ENCODE data around the gene ARHGEF12.
A peak's percentile ranks its signal among the peaks of the same experiment; 100 is the strongest.
"Not testable (repeated sequence)": the region's sequence is repeated elsewhere in the genome, so short reads cannot be mapped to it uniquely, and the experiment has no call there.

The ARHGEF12 gene

DNA sequence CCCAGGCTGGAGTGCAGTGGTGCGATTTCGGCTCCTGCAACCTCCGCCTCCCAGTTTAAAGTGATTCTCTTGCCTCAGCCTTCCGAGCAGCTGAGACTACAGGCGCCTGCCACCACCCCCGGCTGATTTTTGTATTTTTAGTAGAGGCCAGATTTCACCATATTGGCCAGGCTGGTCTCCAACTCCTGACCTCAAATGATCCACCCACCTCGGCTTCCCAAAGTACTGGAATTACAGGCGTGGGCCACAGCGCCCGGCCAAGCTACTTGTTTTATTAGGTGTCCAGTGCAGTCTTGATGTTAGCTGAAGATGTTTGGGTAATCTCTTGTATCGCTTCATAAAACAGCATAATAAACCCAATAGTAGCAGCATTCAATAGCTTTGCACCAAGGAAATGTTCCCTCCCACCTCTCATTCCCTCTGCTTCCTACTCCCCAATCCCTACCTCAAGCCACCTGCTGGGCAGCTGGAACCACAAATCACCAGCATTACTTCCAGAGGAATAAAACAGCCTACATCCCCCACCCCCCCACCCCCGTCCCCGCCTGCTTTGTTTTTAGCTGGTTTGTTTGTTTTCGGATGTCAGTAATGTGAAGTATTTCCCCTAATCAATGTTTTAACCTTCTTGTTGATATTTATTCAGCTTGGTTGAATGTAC is 164.3 kb downstream of the ARHGEF12 start:
- DNase-seq (ENCODE audit: low spot score): no peak

DNA sequence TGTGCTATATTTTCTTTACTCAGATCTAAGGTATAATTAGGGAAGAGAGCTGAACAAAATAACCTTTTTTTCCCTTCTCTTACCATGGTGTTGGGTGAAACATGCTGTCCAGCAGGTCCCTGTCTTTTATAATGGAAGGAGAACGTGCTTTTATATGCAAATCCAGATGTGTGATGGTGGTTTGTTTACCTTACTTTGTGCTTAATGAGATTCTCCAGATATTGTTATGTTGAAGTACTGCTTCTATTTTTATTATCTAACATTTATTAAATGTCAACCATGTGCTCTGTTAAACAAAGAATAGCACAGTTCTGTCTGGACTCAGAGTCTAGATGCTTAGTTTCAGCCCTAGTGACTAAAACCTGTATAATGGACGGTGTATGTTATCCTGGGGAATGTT is 165.2 kb downstream of the ARHGEF12 start:
- DNase-seq (ENCODE audit: low spot score): no peak

DNA sequence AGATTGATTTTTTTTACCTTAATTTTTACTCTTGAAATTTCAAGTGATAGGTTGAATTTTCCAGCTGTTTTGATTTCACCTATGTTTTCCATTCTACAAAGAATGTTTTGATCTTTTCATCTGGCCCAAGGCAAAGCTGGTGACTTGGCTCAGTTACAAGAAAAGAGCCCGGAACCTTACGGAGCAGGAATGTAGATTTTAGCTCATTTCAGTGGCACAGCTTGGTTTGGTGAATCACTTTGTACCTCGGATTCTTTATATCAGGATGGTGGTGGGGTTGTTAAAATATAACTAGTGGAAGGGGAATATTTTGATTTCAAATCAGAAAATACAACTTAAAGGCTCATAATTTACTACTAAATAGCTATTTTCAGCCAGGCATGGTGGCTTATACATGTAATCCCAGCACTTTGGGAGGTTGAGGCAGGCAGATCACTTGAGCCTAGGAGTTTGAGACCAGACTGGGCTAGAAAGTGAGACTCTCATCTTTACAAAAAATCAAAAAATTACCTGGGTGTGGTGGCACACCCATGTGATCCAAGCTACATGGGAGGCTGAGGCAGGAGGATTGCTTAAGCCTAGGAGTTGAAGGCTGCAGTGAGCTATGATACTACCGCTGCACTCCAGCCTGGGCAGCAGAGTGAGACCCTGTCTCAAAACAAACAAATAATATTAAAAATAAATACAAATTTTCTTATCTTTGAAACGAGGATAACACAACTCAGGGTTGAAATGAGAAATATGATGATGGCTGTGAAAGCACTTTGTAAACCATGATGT is 166.0 kb downstream of the ARHGEF12 start:
- no peak for DNase-seq (ENCODE audit: low spot score)

DNA sequence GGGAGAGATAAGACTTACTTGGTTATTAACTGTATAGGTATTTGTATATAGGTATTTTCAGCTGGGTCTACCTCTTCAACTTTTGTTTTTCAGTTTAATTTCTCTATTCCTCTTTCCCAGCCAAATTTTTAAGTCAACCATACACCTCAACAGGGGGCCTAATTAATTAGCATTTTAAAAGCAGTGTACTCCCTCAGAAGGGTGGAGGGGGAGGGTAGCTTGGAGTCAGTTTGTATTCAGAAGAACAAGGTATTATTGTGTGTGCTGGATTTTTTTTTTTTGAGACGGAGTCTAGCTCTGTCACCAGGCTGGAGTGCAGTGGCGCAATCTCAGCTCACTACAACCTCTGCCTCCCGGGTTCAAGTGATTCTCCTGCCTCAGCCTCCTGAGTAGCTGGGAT is 167.3 kb downstream of the ARHGEF12 start:
- DNase-seq (ENCODE audit: low spot score): not testable (repeated sequence)

DNA sequence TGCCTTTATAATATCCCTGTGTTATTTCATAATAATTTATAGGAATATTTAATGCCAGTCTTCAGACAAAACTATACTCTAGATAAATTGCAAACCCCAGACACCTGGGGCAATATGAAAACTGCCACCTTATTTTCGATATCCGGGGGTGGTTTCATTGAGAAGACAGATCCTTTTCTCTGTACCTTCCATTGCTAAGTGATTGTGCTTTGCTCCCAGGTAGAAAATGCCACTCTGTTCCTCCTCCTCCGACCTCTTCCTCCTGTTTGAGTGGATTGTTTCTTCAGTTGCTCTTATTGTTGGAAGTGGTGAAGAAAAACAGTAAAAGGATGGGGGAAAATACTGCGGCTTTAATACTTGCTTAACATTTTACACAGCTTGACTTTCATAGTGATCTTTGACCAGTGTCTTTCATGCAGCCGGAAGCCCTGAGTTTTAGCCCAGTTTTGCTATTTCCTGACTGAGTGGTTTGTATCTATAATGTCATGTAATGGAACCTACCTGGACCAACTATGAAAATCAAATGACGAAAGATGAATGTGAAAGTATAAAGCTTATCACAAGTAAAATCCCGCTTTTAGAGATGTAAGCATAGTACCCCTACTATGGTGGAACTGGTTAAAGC is 169.7 kb downstream of the ARHGEF12 start:
- DNase-seq (ENCODE audit: low spot score): no peak

DNA sequence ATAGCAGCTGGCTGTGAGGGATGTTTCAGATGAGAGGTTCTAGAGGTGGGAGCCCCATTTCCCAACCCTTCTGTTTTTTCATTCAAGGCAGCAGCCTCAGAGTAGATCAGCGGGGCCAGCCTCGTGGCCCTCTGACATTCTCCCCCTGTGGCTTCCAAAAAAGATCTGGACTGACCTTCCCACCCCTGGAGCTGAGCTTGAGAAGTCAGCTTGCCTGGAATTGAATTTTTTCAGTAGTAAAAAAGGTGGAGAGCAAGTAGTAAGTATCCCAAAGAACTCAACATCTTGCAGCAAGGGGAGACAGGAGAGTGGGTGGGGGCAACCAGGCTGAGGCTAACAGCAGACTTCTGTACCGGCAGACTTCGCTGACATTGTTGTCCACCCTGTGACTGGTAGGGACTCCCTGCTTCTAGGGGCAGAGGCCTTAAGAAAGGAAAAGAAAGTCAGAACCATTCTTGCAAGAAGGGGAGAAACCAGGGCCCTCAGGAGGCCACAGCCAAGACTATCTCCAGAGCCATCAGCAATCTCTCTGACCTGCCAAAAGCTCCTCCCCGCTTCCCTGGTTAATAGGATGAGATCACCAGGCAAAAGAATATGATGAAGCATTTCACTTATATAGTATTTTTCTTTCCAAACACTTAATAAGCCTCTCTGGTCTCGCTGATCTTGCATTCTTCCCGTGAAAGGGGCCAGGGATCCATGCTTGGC is 173.3 kb downstream of the ARHGEF12 start:
- no peak for DNase-seq (ENCODE audit: low spot score)

DNA sequence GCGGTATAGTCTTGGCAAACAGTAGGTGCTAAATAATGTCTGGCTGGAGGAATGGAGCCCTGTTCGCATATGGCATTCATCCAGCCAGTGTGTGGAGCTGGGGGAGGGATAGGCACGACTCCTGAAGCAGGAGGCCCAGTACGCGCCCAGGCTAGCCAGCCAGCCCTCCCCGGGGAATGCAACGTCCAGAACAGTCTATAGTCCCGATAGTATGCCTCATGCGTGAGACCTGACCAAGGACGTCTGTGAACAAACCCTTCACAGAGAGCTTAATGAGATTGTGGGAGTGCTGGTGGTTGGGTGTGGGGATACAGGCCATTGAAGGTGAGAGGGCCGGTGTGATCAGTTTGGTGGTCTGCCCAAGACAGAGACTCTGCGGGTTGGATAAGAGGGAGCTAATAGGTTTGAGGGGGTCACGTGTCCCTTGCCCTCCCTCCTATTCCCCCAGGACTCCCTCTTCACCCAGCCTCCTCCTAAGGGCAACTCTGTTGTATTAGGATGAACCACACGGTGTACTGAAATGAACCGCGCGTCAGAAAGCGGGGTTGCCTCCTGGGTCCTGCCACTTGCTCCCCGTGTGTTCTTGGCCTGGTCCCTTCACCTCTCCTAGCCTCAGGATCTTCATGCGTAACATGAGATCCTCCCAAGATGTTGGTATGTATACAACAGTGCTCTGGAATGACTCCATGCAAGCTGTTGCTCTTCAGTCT is 174.3 kb downstream of the ARHGEF12 start:
- DNase-seq (ENCODE audit: low spot score): no peak

DNA sequence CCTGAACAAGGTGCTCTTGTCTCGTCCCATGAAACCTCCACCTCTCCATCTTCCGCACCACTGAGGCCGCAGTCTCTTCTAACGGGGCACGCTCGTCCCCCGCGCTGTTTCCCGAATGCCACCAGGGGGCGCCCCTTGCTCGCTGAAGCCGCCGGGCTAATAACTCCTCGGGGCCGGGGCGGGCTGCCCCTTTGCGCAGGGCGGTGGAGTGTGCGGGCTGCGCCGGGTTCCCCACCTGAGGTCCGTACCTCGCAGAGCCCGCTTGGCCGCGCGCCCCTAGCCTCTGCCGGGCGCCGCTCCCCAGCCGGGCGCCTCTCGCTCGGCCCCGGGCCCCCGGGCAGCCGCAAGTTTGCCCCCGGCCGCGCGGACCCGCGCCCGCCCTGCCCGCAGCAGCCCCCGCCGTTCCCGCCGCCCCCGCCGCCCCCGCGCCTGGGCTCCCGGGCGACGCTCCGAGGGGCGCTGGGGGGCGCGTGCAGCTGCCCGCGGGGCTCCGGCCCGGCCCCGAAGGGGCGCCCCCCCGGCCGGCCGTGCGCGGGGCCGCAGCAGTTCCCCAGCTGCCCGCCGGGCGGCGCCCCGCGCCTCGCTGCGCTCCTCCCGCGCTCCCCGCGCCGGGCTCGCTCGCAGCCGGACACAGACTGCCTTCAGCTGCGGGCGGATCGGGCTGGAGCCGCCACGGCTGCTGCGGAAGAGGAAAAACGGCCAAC is 175.1 kb downstream of the ARHGEF12 start, which contains the start of gene GRIK4:
GRIK4 (plus strand) TSS at position 633 of the 704 bp plus-strand sequence. CDS start 148,571 bp downstream, outside the sequence.
- peak; percentile 88 for DNase-seq (ENCODE audit: low spot score)

DNA sequence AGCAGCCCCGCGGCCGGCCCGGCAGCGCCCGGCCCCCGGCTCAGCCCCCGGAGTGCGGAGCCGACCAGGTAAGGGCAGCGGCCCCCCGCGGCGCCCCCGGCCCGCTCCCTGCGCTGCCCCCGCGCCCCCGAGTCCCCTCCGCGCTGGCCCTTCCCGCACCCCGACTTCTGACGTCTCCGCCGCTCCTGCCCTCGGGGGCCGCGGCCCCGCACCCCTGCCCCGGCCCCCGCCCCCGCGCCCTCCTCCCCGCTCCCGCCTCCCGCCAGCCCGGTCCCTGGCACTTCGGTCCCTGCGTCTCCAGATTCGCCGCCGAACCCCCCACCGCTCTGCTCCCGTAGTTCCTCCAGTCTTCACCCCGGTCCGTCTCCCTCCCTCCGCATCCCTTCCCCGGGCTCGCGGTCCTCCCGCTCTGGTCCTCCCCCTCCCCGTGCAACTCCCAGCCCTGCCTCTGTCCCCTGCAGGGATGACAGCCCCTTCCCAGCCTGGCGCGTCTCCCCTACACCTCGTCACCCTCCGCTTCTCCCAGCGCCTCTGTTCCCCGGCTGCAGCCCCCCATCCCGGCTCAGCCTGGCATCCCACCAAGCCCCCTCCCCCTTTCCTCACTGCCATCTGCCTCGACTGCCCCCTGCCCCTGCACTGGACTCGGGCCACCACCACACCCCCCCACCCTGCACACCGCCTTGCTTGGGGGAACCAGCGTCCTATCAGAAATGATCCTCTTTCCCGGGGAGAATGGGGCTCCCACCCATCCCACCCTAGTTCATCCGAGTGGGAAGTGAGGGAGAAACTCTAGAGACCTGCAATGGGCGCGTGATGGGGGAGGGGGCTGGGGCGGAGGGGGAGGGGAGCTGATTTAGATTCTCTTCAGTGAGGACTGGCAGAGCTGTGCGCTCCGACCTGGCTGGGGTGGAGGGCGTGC is 175.9 kb downstream of the ARHGEF12 start:
- peak; percentile 18 for DNase-seq (ENCODE audit: low spot score)

DNA sequence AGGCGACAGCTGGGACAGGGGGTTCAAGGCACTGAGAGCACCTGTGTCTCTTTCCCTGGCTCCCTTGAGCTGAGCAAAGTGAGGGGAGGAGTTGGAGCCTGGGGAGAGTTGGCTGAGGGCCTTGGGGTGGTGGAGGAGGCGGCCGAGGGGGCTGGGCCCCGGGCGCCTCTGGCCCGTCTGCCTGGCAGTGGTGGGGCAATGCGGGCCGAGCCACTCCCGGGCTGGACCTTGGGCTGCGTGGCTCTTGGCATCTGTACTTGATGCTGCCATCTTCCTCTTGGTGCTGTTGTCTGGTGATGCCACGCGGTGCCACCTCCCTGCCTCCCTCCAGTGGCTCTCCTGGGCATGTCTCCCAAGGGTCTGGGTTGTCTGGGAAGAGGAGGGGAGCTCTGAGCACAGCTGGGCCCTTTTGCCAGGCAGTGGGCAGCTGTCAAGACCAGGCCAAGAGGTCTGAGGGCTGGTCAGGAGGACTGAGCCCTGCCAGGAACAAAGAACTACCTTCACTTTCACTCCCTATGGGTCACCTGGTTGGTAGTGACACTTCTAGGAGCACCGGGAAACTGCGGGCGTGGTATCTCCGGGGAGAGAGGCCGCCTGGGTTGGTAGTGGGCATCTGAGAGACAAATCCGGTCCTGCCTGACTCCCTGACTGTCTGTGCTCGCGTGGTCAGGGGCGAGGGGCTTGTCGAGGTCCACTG is 176.7 kb downstream of the ARHGEF12 start:
- DNase-seq (ENCODE audit: low spot score): no peak

DNA sequence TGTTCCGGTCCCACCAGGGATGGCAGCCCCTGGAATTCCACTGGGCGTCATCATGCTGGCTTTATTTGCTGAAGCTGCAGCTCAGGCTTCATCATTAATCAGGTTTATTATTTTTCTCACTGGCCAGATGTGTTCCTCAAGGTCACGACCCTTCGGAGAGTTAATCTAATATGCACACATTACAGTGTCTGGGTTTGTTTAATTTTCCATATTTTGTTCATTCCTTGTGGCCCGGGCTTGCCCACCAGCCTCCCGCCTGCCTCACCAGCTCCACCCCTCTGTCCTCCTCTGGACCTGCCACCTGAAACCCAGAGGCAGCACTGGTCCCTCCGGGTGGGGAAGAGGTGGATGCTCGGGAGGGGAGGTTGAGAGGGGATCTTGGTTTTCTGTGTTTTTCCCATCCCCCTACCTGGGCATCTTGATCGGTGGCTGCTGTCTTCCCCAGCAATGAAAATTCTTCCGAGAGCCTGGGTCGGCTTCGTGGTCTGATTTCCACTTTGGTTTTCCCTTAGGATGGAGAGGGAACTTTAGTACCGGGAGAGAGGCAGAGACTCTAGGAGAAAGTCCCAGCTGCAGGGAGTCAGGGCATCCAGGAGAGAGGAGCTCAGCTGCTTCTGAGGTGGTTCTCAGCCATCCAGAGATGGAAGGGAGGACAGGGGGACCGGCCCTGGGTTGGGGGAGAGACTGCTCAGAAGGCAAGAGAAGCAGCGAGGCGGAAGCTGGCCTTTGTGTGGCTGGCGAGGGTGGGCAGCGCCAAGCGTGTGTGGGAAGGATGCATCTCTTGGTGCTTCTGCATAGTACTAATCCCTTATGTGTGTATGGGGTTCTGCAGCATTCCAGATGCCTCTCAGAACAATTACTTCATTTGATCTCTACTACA is 177.5 kb downstream of the ARHGEF12 start:
- no peak for DNase-seq (ENCODE audit: low spot score)

DNA sequence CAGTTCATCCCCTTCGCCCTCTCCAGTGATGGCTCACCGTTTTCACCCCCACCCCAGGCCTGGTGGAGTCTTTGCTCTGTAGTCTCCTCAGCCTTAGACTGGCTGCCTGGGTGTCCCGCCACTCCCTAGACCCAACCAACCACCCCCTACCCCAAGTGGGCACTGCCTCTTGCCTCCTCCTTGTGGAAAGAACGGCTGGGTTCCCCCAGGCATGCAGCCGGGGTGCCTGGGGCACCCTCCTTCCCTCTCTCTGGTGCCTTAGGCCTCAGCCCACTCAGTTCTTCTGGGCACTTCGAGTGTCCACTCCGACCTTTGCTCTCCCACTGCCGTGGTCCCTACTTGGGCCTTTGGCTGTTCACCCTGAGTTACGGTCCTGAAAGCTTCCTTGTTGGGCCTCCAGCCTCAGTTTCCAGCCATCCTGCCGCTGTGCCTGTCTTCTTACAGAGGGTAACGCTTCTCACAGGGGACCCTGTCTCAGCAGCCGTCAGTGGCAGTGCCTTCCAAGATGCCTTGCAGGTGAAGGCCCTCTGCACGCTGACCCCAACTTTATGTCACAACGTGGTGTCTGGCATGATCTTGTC is 178.4 kb downstream of the ARHGEF12 start:
- DNase-seq (ENCODE audit: low spot score): no peak

DNA sequence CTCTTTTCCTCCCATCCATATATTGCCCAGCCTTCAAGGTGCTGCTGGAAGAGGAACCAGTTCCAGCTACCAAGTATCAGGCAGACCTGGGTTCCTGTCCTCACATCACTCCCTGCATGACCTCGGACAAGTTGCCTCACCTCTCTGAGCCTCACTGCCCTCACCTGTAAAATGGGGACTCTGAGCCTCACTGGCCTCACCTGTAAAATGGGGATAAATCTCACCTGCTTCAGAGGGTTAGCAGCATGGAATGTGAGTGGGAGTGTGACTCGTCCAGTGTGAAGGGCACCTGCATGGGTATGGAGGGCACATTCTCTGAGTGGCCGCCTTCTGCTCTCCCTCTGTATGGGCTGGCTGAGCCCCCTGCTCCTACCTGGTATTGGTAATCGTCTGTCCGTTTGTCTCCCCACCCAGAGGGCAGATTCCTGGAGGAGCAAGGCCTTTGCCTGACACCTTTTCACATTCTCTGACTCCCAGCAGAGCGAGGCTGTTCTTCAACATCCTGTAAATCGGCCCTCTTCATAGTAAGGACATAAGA is 179.0 kb downstream of the ARHGEF12 start:
- no peak for DNase-seq (ENCODE audit: low spot score)

DNA sequence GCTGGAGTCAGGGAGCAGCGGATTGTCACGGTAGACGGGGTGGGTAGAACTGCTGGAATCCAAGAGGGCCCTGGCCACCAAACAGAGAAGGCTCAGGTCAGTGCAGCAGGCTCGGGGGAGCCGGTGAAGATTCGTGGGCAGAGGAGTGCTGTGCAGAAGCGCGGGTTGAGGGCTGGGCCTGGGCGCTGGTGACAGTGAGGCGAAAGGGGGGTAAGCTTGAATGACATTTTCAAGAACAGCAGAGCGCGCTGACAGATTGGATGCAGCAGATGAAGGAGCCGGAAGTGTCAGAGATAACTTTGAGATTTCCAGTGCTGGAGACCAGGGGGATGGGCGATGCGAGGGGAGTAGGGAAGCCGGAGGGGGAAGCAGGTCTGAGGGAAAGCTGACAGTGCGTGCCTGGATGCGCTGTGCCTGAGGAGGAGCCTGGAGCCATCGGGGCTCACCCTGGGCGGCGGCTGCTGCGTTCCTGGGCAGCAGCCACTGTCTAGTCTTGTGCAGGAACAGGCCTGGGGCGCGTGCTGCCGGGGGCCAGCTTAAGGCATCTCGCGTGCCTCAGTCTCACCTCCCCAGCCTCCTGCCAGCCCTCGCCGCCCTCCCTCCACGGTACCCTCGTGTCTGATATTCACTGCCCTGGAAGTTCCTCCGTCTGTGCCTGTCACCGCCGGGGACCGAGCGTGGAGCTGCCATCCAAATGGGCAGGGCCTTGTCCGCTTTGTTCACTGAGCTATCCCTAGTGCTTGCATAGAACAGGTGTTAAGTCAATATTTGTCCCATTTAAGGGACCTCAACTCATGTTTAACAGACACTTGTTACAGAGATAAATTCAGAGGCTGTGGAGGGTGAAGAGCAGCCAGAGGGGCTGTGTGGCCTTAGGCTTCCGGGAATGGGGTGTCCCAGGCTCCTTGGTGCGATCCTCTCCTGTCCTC is 180.5 kb downstream of the ARHGEF12 start:
- no peak for DNase-seq (ENCODE audit: low spot score)

DNA sequence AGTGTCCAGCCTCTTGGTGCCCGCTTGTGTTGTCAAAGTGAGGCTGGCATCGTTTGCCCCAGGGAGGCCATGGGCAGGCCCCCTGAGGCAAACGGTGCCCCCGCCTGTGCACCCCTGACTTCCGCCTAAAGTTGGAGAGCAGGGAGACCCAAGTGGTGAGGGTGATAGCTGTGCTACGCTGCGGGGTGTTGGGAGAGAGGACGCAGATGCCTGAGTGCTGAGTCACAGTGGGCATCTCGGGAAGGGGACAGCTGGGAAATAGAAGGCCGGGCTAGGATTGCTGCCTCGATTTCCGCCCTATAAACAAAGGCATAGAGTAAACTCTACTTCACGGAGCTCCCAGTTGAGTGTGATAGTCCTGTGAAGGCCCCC is 181.2 kb downstream of the ARHGEF12 start:
- DNase-seq (ENCODE audit: low spot score): no peak

DNA sequence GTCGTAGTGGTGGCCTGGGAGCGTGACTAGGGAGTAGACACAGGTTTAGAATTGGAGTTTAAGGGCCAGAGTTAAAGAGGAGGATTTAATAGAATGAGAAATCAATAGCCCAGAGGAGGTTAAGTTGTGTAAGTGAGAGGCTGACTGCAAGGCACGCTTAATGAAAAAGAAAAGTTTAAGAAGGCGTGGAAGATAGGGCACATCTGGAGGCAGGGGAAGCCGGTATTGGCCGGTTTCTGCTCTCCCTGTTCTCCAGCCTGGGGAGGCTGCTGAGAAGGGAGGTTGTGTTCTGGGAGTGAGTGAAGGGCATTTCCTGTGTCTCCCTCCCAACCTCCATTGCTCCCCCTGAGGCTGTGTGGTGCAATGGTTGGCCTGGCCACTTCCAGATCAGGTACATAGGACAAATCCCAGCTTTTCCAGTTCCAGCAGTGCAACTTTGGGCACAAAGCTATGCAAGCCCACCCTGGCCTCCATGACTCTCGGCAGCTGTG is 181.6 kb downstream of the ARHGEF12 start:
- DNase-seq (ENCODE audit: low spot score): no peak

DNA sequence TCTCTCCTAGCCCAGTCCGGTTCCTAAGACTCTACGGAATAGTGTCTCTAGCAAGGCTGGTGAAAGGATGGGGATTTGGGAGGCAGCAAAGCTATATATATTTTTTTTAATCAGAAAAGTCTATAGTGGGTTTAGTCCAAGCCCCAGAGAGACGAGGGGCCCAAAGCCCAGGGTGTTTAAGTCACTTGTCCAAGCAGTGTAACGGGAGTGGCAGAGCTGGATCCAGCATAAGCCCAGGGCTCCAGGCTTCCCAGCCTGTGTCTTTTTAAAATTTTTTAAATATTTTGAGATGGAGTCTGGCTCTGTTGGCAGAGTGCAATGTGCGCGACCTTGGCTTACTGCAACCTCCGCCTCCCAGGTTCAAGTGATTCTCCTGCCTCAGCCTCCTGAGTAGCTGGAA is 182.1 kb downstream of the ARHGEF12 start:
- no peak for DNase-seq (ENCODE audit: low spot score)

Measured in germinal center (tissue), 1 donor.